ENCODE results near the gene AGPAT4. TPM values are rescaled to one million over a fixed set of nuclear protein-coding genes. Genes with fewer than 3 reads are reported as not detected.

Gene AGPAT4
- total and polyA plus RNA-seq, 4 donors: 3.7 to 32.8 (median 9.7) TPM

GRCh38 chr6:161276605-161277155 lies 2.8 kb upstream of the AGPAT4 start:
- H3K4me3 ChIP-seq: no peak overlapping the region
- no peaks in the 10 kb centered on the region for H3K27me3 ChIP-seq (ENCODE audit: control insufficient read depth in 3 of 3, insufficient read depth in 3 of 3, low read length in 2 of 3)
- TF ChIP-seq, protein P1, sequence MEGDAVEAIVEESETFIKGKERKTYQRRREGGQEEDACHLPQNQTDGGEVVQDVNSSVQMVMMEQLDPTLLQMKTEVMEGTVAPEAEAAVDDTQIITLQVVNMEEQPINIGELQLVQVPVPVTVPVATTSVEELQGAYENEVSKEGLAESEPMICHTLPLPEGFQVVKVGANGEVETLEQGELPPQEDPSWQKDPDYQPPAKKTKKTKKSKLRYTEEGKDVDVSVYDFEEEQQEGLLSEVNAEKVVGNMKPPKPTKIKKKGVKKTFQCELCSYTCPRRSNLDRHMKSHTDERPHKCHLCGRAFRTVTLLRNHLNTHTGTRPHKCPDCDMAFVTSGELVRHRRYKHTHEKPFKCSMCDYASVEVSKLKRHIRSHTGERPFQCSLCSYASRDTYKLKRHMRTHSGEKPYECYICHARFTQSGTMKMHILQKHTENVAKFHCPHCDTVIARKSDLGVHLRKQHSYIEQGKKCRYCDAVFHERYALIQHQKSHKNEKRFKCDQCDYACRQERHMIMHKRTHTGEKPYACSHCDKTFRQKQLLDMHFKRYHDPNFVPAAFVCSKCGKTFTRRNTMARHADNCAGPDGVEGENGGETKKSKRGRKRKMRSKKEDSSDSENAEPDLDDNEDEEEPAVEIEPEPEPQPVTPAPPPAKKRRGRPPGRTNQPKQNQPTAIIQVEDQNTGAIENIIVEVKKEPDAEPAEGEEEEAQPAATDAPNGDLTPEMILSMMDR (IDR thresholded peaks at IDR 0.05; ENCODE audit: control extremely low read depth, extremely low read depth): no peak
- H3K27ac ChIP-seq (ENCODE audit: low read depth in 1 of 2, low read length in 1 of 2): no peak overlapping the region
- H3K9me3 ChIP-seq (ENCODE audit: control insufficient read depth in 4 of 4, insufficient read depth in 3 of 4, low read length in 3 of 4): no peaks in the 10 kb centered on the region
- ATAC-seq (ENCODE audit: insufficient read depth, low FRiP score) (no peak), DNase-seq (no peak)
- no peaks in the 10 kb centered on the region for H3K36me3 ChIP-seq (ENCODE audit: control insufficient read depth in 4 of 4, insufficient read depth in 4 of 4, low read length in 4 of 4)
- no peak overlapping the region for H3K9ac ChIP-seq (ENCODE audit: insufficient read depth in 1 of 2, low read length in 2 of 2)
- WGBS, 2 donors: 91 to 96% methylated on average over 4 of the region's 4 CpGs
- H3K4me1 ChIP-seq (ENCODE audit: control insufficient read depth in 5 of 5, insufficient read depth in 5 of 5, low read length in 5 of 5): peaks cover 0 to 30% (median 0%) of the 10 kb centered on the region in 5 donors

DNA sequence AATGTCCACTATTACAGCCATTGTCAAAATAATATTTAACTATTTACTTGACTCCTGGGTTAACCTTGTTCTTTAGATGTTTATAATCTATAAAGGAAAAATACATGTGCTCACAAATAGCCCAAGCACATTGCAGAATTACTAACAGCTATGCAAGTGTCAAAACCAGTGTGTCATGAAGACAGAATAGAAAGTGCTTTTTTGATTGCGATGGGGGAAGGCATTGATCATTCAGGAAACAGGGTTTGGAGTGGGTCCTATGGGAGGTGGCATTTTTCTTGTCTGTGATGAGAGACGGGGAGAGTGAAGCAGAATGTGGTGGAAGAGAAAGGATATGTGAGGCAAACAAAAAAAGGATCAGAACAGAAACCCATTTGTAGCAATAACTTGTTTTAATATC lies 1.0 kb upstream of the AGPAT4 start:
- Histone ChIP-seq H3K9me3 (ENCODE audit: control insufficient read depth in 4 of 4, insufficient read depth in 3 of 4, low read length in 3 of 4) (no peaks in the 10 kb centered on the region), H3K27ac (ENCODE audit: low read depth in 1 of 2, low read length in 1 of 2) (no peak overlapping the region), H3K9ac (ENCODE audit: insufficient read depth in 1 of 2, low read length in 2 of 2) (no peak overlapping the region), H3K4me1 (ENCODE audit: control insufficient read depth in 5 of 5, insufficient read depth in 5 of 5, low read length in 5 of 5) (peaks cover 0 to 27% (median 0%) of the 10 kb centered on the region in 5 donors), H3K36me3 (ENCODE audit: control insufficient read depth in 4 of 4, insufficient read depth in 4 of 4, low read length in 4 of 4) (no peaks in the 10 kb centered on the region), H3K4me3 (no peak overlapping the region), H3K27me3 (ENCODE audit: control insufficient read depth in 3 of 3, insufficient read depth in 3 of 3, low read length in 2 of 3) (no peaks in the 10 kb centered on the region)
- no peak for DNase-seq
- WGBS, 2 donors: 67 to 82% methylated on average over 2 of the region's 2 CpGs
- TF ChIP-seq, protein P1 (IDR thresholded peaks at IDR 0.05; ENCODE audit: control extremely low read depth, extremely low read depth): no peak
- no peak for ATAC-seq (ENCODE audit: insufficient read depth, low FRiP score)

DNA sequence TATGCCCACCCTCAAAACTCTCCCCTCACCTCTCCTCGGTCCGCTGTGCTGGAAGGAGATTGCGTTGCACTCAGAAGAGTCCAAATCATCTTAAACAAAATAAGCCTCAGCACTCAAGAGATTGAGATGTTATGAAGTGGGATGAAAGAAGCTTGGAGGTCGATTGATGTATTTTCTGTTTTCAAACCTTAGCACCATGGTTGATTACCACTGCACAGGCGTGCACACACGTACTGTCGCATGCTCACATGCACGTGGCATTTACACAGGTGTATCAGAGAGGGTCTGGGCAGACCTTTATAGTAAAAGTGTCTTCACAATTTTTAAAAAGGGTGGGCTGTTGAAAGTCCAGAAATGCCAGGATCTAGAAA lies 612 bp upstream of the AGPAT4 start:
- Histone ChIP-seq H3K4me1 (ENCODE audit: control insufficient read depth in 5 of 5, insufficient read depth in 5 of 5, low read length in 5 of 5) (peaks cover 0 to 23% (median 0%) of the 10 kb centered on the region in 5 donors), H3K9ac (ENCODE audit: insufficient read depth in 1 of 2, low read length in 2 of 2) (peak overlapping the region; percentile 20 to 83), H3K27me3 (ENCODE audit: control insufficient read depth in 3 of 3, insufficient read depth in 3 of 3, low read length in 2 of 3) (no peaks in the 10 kb centered on the region), H3K27ac (ENCODE audit: low read depth in 1 of 2, low read length in 1 of 2) (peak overlapping the region; percentile 58 to 91), H3K36me3 (ENCODE audit: control insufficient read depth in 4 of 4, insufficient read depth in 4 of 4, low read length in 4 of 4) (no peaks in the 10 kb centered on the region), H3K4me3 (peak overlapping the region; percentile 32), H3K9me3 (ENCODE audit: control insufficient read depth in 4 of 4, insufficient read depth in 3 of 4, low read length in 3 of 4) (no peaks in the 10 kb centered on the region)
- no peak for DNase-seq
- WGBS, 2 donors: 16 to 30% methylated on average over 8 of the region's 8 CpGs
- TF ChIP-seq, protein P1 (IDR thresholded peaks at IDR 0.05; ENCODE audit: control extremely low read depth, extremely low read depth): no peak
- ATAC-seq (ENCODE audit: insufficient read depth, low FRiP score): no peak

- peaks cover 0 to 19% (median 0%) of the 10 kb centered on the region in 5 donors for H3K4me1 ChIP-seq (ENCODE audit: control insufficient read depth in 5 of 5, insufficient read depth in 5 of 5, low read length in 5 of 5)
- H3K36me3 ChIP-seq (ENCODE audit: control insufficient read depth in 4 of 4, insufficient read depth in 4 of 4, low read length in 4 of 4): no peaks in the 10 kb centered on the region
- H3K4me3 ChIP-seq: peak overlapping the region; percentile 82
- no peaks in the 10 kb centered on the region for H3K27me3 ChIP-seq (ENCODE audit: control insufficient read depth in 3 of 3, insufficient read depth in 3 of 3, low read length in 2 of 3)
- TF ChIP-seq, protein P1 (IDR thresholded peaks at IDR 0.05; ENCODE audit: control extremely low read depth, extremely low read depth): no peak
- no peak overlapping the region for H3K27ac ChIP-seq (ENCODE audit: low read depth in 1 of 2, low read length in 1 of 2)
- DNase-seq: peak; percentile 76 to 92 (median 80)
- no peaks in the 10 kb centered on the region for H3K9me3 ChIP-seq (ENCODE audit: control insufficient read depth in 4 of 4, insufficient read depth in 3 of 4, low read length in 3 of 4)
- ATAC-seq (ENCODE audit: insufficient read depth, low FRiP score): no peak
- H3K9ac ChIP-seq (ENCODE audit: insufficient read depth in 1 of 2, low read length in 2 of 2): peak overlapping the region; percentile 3 to 83
- 0 to 1% methylated on average over 11 of the region's 11 CpGs for WGBS, 2 donors
Measured at GRCh38 chr6:161273274-161273751, 548 bp downstream of the AGPAT4 start.

All from lung (tissue), 12 donors.